ENCODE data around the gene CCNY.
A peak's percentile ranks its signal among the peaks of the same experiment; 100 is the strongest.
"Not testable (repeated sequence)": the region's sequence is repeated elsewhere in the genome, so short reads cannot be mapped to it uniquely, and the experiment has no call there.

The CCNY gene

DNA sequence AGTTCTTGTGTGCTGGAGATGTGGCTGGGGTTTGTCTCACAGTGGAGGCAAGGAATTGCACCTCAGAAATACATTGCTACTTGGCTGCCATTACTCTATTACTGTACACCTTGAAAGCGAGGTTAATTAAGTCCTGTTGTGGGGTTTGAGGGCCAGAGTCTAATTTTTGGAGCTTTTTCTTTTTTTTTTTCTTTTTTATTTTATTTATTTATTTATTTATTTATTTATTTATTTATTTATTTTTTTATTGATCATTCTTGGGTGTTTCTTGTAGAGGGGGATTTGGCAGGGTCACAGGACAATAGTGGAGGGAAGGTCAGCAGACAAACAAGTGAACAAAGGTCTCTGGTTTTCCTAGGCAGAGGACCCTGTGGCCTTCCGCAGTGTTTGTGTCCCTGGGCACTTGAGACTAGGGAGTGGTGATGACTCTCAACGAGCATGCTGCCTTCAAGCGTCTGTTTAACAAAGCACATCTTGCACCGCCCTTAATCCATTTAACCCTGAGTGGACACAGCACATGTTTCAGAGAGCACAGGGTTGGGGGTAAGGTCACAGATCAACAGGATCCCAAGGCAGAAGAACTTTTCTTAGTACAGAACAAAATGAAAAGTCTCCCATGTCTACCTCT is 69.8 kb downstream of the CCNY start:
- DNase-seq (ENCODE audit: low read depth in 2 of 2): not testable (repeated sequence)

GRCh38 chr10:35407696-35408095 is 71.4 kb downstream of the CCNY start:
- not testable (repeated sequence) for DNase-seq (ENCODE audit: low read depth in 2 of 2)

DNA sequence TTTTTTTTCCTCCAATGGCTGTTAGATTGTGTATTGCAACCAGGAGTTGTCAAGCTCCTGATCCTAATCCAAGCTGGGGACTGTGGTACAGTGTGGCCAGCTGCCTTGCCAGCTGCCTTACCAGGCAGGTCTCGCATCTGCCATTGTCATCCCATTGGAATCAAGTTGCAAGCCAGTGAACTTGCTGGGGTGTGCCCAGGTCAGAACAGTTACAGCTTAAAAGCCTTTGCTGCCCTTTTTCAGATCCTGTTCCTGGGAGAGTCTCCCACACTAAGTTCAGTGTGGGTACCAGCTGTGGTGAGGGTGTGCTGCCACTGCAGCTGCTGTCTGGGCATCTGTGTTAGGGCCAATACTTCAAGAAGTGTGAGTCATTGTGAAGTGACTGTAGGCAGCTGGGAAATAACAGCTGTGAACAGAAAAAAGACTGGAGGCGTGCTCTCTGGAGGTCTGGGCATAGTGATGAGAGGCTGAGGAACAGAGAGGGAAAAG is 72.8 kb downstream of the CCNY start:
- DNase-seq (ENCODE audit: low read depth in 2 of 2): peak in 1 of 2 experiments; percentile 36

GRCh38 chr10:35409808-35410207 is 73.5 kb downstream of the CCNY start:
- DNase-seq (ENCODE audit: low read depth in 2 of 2): no peak

- DNase-seq (ENCODE audit: low read depth in 2 of 2): no peak
Observed at GRCh38 chr10:35412003-35412723, 75.9 kb downstream of the CCNY start.

DNA sequence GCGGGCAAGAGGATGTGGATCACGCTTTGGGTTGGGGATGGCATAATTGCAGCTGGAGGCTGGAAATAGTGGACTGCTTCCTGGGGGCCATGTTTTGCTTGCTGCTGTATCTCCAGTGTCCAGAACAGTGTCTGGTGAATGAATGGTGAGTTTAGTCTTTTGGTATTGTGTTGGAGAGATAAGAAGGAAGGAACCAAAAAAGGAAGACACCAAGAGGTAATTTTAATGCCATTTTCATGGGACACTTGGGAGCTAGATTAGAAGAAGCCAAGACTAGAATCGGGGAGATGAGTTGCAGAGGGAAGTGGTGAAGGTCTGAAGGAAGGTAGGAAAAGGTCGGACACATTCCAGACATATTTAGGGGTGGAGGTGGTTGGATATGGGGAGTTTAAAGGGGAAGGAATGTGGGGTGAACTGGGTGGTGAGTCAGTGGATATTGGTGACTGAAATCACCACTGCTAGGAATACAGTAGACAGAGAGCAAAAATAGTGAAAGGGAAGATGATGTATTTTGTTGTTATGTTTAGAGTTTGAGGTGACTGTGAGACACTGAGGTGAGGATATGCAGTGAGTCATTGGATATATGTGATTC is 76.7 kb downstream of the CCNY start:
- DNase-seq (ENCODE audit: low read depth in 2 of 2): no peak

- DNase-seq (ENCODE audit: low read depth in 2 of 2): no peak
Observed at GRCh38 chr10:35413985-35414861, 77.9 kb downstream of the CCNY start.

DNA sequence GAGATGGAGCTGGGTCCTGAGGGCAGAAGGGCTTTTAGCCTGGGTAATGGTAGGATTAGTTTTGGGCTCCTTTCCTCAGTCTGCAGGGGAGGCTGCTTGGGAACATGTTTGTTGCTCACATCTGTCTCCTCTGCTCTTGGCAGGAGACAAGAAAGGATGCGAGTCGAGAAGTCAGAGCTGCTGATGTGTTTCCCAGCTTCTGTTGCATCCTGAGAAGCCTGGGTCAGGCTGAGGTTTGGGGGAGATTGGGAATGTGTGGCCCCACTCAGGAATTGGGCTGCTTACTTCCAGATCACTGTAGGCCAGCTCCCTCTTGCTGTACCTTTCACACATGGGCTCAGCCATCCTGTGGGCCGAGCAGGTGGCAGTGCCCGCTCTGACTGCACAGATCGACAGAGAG is 79.2 kb downstream of the CCNY start:
- DNase-seq (ENCODE audit: low read depth in 2 of 2): no peak

DNA sequence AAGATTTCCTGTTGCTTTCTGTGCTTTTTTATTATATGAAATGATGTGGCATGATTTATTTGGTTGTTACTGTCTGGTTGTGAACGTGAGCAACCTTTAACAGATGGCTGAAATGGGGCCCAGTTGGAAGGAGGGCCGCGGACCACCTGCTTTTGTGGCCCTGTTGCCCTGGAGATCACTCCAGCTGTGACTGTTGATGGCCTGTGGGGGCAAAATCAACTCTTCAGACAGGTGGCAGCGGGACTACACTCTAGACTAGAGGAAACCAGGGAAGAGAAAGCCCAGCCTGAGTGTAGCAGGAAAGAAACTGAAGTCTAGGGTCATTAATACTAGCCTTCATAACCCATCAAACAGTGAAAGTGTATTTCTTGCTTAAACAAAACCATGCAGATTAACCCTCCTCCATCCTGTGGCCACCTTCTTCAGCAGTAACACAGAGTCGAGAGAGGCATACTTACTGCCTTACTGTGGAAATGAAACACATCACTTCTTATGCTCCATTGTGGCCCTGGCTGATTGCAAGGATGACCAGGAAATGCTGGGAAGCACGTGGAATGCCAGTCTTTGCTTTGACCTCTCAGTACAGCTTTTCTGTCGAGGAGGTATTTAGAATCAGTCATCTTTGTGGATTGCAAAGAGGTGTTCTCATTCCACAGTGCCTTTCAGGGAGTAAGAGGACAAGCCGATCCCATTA is 80.5 kb downstream of the CCNY start:
- no peak for DNase-seq (ENCODE audit: low read depth in 2 of 2)

DNA sequence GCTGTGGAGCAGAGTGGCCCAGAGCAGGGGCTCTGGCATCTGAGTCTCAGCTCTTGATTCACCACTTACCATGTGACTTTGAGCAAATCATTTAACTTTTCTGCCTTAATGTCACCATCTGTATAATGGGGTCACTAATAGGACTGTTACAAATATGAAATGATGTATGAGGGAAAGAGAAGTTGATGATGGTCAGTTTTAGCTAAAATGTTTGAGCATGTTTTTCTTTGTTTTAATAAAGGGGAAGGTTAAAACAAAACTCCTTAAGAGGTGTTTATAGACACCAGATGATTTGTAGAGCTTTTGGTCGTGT is 81.0 kb downstream of the CCNY start:
- DNase-seq (ENCODE audit: low read depth in 2 of 2): no peak

DNA sequence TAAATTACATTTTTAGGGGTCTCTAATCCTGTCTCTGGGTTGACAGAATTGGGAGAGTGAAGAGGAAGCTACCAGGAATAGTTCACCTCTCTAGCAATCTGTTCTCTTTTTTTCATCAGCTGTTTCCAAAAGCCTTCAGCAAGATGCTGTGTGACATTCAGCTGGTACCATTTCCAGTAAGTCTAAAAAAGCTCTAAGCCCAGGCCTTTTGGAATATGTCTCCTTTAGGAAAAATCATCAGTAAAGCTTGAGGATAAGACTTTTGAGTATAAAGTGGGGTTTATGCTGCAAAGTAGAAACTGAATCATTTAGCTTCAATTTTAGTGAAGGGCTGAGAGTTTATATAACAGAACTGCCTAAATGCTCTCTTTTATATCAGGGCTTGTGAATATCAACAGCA is 81.5 kb downstream of the CCNY start:
- no peak for DNase-seq (ENCODE audit: low read depth in 2 of 2)

- not testable (repeated sequence) for DNase-seq (ENCODE audit: low read depth in 2 of 2)
Observed at GRCh38 chr10:35418580-35418979, 82.3 kb downstream of the CCNY start.

- DNase-seq (ENCODE audit: low read depth in 2 of 2): no peak
Observed at GRCh38 chr10:35420044-35420443, 83.7 kb downstream of the CCNY start.

DNA sequence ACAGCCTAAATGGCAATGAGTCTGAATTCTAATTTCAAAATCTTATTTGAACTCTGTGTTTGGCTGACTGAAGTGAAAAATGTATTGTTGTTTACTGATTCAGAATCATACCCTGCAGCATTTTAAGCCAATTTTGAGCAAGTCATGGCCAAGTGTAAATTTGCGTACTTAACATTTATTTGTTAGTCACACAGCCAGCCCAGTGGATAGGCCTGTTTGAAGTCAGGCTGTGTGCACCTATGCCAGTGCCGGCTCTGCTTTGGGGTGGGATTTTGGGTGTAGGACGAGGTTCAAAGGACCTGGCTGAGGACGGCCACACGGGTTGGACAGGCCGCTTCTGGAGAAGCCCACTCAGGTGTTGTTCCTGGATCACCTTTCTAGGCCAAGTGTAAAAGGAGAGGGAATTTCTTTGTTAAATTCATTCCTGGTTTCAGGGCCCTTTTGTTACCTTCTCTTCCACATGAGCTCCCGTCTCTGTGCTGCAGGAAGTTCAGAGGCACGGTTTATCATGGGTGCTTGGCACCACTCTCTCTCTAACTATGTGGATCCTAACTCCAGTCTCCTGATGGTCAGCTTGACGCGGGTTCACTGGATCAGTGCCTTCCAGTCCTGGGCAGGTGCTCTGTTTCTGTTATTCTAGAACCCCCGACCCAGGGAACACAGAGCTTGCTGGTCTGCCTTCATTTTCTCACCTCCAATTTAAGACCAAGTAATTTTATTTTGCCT is 84.7 kb downstream of the CCNY start:
- no peak for DNase-seq (ENCODE audit: low read depth in 2 of 2)

DNA sequence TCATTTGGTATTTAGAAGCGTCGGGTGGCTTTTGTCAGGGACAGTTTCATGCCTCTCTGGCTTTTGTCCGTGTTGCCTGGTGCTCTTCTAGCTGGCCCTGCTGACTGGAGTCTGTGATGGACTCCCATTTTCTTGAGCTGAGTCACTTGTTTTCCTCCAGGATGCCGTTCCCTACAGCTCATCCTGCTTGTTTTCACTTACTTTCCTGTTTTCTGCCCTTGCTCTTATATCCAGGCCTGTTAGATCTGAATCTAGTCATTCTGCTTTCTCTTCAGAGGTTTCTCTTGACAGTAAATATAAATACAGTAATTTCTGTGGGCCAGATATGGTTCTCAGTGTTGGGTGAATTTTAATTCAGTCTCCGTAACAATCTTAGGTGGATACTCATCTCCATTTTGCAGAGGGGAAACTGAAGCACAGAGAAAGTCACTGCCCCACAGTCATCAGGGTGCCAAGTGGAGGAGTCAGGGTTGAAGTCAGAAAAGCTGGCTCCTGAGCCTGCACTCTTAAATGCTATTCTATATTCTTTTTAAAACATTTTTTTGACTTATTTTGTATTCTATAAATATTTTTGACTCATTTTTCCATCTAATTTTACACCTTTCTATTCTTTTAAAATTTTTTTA is 85.4 kb downstream of the CCNY start:
- DNase-seq (ENCODE audit: low read depth in 2 of 2): peak; percentile 59 to 66

DNA sequence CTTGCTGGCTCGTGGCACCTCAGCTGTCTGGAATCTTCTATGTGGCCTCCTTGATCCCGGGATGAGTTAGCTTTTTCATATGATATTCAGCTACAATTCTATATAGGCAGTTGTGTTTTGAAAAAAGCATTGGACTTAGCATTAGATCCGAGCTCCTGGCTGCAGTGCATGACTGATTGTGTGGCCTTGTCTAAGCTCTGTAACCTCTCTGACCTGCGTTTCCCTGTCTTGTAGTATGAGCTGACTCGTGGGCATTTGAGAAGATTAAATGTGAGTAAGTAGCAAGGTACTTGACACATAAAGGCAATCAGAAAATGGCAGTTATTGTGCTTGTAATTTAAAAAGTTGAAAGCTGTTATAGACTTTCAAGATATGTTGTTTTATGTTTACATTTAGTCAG is 85.9 kb downstream of the CCNY start:
- no peak for DNase-seq (ENCODE audit: low read depth in 2 of 2)

DNA sequence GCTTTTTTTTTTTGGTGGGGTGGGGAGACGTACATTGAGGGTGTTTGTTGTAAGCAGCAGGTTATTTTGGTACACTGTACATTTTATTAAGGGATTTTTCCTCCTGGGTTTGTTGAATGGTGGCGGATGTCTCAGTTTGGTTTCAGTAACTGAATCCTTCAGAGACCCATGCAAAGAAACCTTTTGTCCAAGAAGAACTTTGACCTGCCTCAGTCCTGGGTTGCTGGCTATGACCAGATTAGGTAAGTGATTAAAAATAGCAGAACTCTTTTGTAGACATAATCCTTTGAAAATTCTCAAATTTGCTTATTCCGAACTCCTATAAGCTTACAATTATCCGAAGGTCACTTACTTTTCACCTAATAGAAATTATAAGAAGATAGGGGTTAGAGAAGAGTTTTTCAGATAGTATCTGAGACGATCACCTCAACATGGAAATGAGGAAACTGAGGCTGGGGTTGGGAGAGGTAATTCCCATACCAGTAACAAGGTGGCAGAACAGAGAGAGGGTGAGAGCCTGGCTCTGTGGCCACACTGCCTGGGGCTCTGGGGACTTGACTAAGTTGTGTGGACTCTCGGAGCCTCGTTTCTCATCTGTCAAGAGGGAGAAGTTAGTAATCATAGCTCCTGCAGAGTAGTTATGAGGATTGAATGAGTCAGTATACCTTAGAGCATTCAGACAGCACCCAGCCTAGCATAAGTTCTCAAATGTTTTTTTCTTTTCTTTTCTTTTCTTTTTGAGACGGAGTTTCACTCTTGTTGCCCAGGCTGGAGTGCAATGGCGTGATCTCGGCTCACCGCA is 87.4 kb downstream of the CCNY start:
- no peak for DNase-seq (ENCODE audit: low read depth in 2 of 2)

DNA sequence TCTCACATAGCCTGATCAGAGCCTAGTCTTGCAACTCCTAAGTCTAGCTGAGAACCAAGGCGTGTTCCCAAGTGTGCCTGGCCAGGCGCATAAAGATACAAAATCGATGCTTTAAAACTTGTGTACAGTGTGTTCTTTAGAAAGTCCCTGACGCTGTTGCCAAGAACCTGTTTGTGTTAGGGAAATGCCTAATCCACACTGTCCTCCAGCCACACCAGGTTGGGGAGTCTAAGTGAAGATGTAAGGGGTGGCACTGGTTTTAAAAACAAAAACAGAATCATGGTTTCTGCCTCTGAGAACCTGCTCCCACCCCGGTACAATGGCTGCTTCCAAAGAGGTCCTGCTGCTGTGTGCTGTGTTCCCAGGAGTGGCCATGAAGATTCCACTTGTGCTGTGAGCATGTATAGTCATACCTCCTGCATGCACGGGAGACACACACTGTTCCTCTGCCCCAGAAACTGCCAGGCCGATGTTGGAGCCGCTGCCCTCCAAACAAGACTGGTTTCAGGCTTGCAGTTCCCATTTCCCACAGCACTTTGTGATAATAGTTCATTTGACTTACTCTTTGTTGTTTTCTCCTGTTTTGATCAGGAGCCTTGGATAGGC is 88.5 kb downstream of the CCNY start:
- DNase-seq (ENCODE audit: low read depth in 2 of 2): no peak

DNA sequence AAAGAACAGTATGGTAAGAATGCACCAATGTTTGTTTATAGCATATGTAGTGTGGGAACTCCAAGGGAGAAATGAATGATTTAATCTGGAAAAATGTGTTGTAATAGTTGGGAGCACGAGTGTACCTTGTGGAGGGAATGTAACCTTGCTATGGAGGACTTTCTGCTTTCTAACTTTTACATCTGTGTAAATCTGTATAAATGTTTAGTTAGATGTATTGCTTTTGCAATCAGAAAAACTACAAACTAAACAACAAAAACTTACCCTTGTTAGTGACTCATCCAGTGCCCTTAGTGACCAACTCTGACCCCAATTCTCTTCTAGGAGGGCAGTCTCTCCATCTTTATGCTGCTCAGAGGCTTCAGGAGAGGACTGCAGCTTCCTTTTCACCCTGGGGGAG is 89.3 kb downstream of the CCNY start:
- no peak for DNase-seq (ENCODE audit: low read depth in 2 of 2)
